Testis (tissue), 2 donors: ENCODE data around the gene SH3RF3.

Experiments used
- CTCF ChIP-seq, 3 experiments: fragments of 450-650 bp in 2 of 3; fragments of 200-600 bp in 1 of 3; sonication (generic) in 1 of 3; IDR thresholded peaks; one replicate each; pipeline ENCODE4 v1.5.1; 2016 to 2019; ENCODE audit warnings: antibody characterized with exemption in 3 of 3, mild to moderate bottlenecking in 2 of 3, moderate library complexity in 1 of 3
- POLR2A ChIP-seq: fragments of 450-650 bp; IDR thresholded peaks from one replicate; pipeline ENCODE4 v1.6.1; 2017; ENCODE audit warnings: antibody characterized with exemption, mild to moderate bottlenecking, moderate library complexity

- TF ChIP-seq POLR2A (no peak), CTCF (IDR thresholded peaks at IDR 0.05) (no peak)
Observed at GRCh38 chr2:109318150-109318948, 189.3 kb downstream of the SH3RF3 start.
